CD14-positive monocyte (primary cell): ENCODE measurements around the gene NOX5. TPM values are rescaled to one million over a fixed set of nuclear protein-coding genes. Genes with fewer than 3 reads are reported as not detected.
A peak's percentile ranks its signal among the peaks of the same experiment; 100 is the strongest.

Source experiments
- DNase-seq, 3 donors: peaks; one replicate each; pipeline ENCODE4 v3.0.0-alpha.2; 2011 to 2022
- H2AFZ ChIP-seq: 2 replicates; pipeline ENCODE4 v1.6.0; 2012; ENCODE audit warnings: mild to moderate bottlenecking, low read depth, low read length, inconsistent platforms; ENCODE audit not compliant: insufficient read depth, poor library complexity, severe bottlenecking
- H3K27ac ChIP-seq, 2 donors: 1 replicate in 1 of 2; 2 replicates in 1 of 2; pipeline ENCODE4 v1.5.1; 2012 to 2013; ENCODE audit warnings: low read length in 2 of 2, control low read depth in 1 of 2, inconsistent platforms in 1 of 2, low read depth in 1 of 2, mild to moderate bottlenecking in 1 of 2
- H3K27me3 ChIP-seq, 2 donors: one replicate each; pipeline versions ENCODE4 v1.6.0 to v1.6.1; 2011 to 2013; ENCODE audit warnings: low read length in 2 of 2; ENCODE audit not compliant: control insufficient read depth in 2 of 2, insufficient read depth in 2 of 2
- H3K36me3 ChIP-seq, 2 donors: replicated peaks in 1 of 2; 1 replicate in 1 of 2; 2 replicates in 1 of 2; pipeline versions ENCODE4 v1.5.1 to v1.6.1; 2012 to 2013; ENCODE audit warnings: low read length in 2 of 2, control low read depth in 1 of 2, inconsistent platforms in 1 of 2, mild to moderate bottlenecking in 1 of 2; ENCODE audit not compliant: insufficient read depth in 2 of 2, control insufficient read depth in 1 of 2
- H3K4me1 ChIP-seq, 2 donors: 1 replicate in 1 of 2; 2 replicates in 1 of 2; pipeline versions ENCODE4 v1.5.1 to v1.6.1; 2012 to 2013; ENCODE audit warnings: low read length in 2 of 2, control low read depth in 1 of 2, inconsistent platforms in 1 of 2, mild to moderate bottlenecking in 1 of 2, moderate library complexity in 1 of 2; ENCODE audit not compliant: insufficient read depth in 2 of 2, control insufficient read depth in 1 of 2
- H3K4me2 ChIP-seq: replicated peaks from 2 replicates; pipeline ENCODE3; 2012; ENCODE audit warnings: low read length, moderate library complexity, mild to moderate bottlenecking; ENCODE audit not compliant: poor library complexity, severe bottlenecking; ENCODE audit errors: extremely low read depth
- H3K4me3 ChIP-seq, 3 experiments: fragments of 200-600 bp in 1 of 3; sonication (generic) in 1 of 3; replicated peaks in 1 of 3; 1 replicate in 2 of 3; 2 replicates in 1 of 3; pipeline ENCODE4 v1.5.1; 2011 to 2013; ENCODE audit warnings: low read length in 3 of 3, mild to moderate bottlenecking in 3 of 3, control low read depth in 2 of 3, low read depth in 2 of 3, inconsistent platforms in 1 of 3, moderate library complexity in 1 of 3
- H3K79me2 ChIP-seq: 2 replicates; pipeline ENCODE4 v1.6.0; 2012; ENCODE audit warnings: mild to moderate bottlenecking, control low read depth, inconsistent platforms, low read length, moderate library complexity; ENCODE audit not compliant: insufficient read depth
- H3K9ac ChIP-seq: 2 replicates; pipeline ENCODE4 v1.6.0; 2017; ENCODE audit warnings: low read length, mild to moderate bottlenecking; ENCODE audit not compliant: insufficient read depth, poor library complexity, severe bottlenecking
- H3K9me3 ChIP-seq, 2 donors: replicated peaks in 1 of 2; 1 replicate in 1 of 2; 2 replicates in 1 of 2; pipeline versions ENCODE4 v1.5.1 to v1.6.1; 2012 to 2013; ENCODE audit warnings: low read length in 2 of 2, control low read depth in 1 of 2; ENCODE audit not compliant: control insufficient read depth in 1 of 2, insufficient read depth in 1 of 2
- H4K20me1 ChIP-seq: 2 replicates; pipeline ENCODE4 v1.6.0; 2012; ENCODE audit warnings: mild to moderate bottlenecking, low read length, control low read depth, moderate library complexity; ENCODE audit not compliant: insufficient read depth
- H3K27ac Mint-ChIP-seq, 7 donors: one replicate each; pipeline ENCODE4 v1.8.0; 2020; ENCODE audit warnings: mild to moderate bottlenecking in 7 of 7, mixed read lengths in 7 of 7, moderate library complexity in 6 of 7, inconsistent platforms in 2 of 7
- H3K27me3 Mint-ChIP-seq, 3 donors: one replicate each; pipeline ENCODE4 v1.8.0; 2021 to 2022; ENCODE audit warnings: low read depth in 3 of 3, mild to moderate bottlenecking in 3 of 3, mixed read lengths in 3 of 3, moderate library complexity in 3 of 3, inconsistent platforms in 1 of 3
- H3K36me3 Mint-ChIP-seq, 2 donors: one replicate each; pipeline ENCODE4 v1.8.0; 2020; ENCODE audit warnings: mixed read lengths in 2 of 2, inconsistent platforms in 1 of 2, mild to moderate bottlenecking in 1 of 2
- H3K4me1 Mint-ChIP-seq: one replicate; pipeline ENCODE4 v1.8.0; 2020; ENCODE audit warnings: mild to moderate bottlenecking, mixed read lengths
- H3K4me3 Mint-ChIP-seq, 2 donors: one replicate each; pipeline ENCODE4 v1.8.0; 2020; ENCODE audit warnings: mild to moderate bottlenecking in 2 of 2, mixed read lengths in 2 of 2, moderate library complexity in 1 of 2
- H3K9me3 Mint-ChIP-seq, 7 donors: one replicate each; pipeline ENCODE4 v1.8.0; 2020 to 2022; ENCODE audit warnings: mixed read lengths in 7 of 7, mild to moderate bottlenecking in 6 of 7, moderate library complexity in 6 of 7, inconsistent platforms in 2 of 7
- CTCF ChIP-seq: fragments of 200-600 bp; IDR thresholded peaks from one replicate; pipeline ENCODE4 v1.8.0; 2022; ENCODE audit warnings: antibody characterized with exemption, mild to moderate bottlenecking
- WGBS: methylation state at CpG from one replicate; pipeline ENCODE4 v1.1.5; 2013; ENCODE audit warnings: missing lambda C conversion rate; ENCODE audit not compliant: insufficient coverage; 5-methylcytosine and 5-hydroxymethylcytosine counted together
- intact Hi-C, 2 donors: fragments of 100-400 bp; cut with micrococcal nuclease; formaldehyde crosslinking; loops; one replicate each; pipeline versions ENCODE4 v1.15.0 to v1.15.1; 2023
- polyA plus RNA-seq, 3 donors: library from polyadenylated mRNA; depleted of rRNA in 1 of 3; unstranded in 2 of 3; stranded (reverse) in 1 of 3; fragments of 300-500 nt in 2 of 3; fragments of >200 nt in 1 of 3; fragmentation: Illumina TruSeq in 2 of 3; gene quantifications; 1 replicate in 2 of 3; 2 replicates in 1 of 3; pipeline ENCODE4 v1.2.3, GENCODE V29; 2012 to 2021

Gene NOX5
- polyA plus RNA-seq, 3 donors = not detected

GRCh38 chr15:69082554-69082953, 68.1 kb downstream of the NOX5 start:
- Histone ChIP-seq H3K4me3 (no peak overlapping the region), H3K9me3 (no peaks in the 10 kb centered on the region), H3K27me3 (no peaks in the 10 kb centered on the region), H3K36me3 (no peaks in the 10 kb centered on the region), H3K4me2 (no peak overlapping the region), H3K27ac (no peak overlapping the region), H2AFZ (no peak overlapping the region), H3K4me1 (peaks cover 13 to 16% of the 10 kb centered on the region in 2 donors), H3K79me2 (no peaks in the 10 kb centered on the region), H4K20me1 (no peaks in the 10 kb centered on the region), H3K9ac (no peak overlapping the region)
- Mint-ChIP-seq H3K9me3 (peaks cover 0 to 4% (median 3%) of the 10 kb centered on the region in 7 donors), H3K27me3 (peaks cover 2 to 6% (median 4%) of the 10 kb centered on the region in 3 donors), H3K4me1 (peaks cover 34% of the 10 kb centered on the region), H3K27ac (no peak overlapping the region), H3K4me3 (no peak overlapping the region), H3K36me3 (no peaks in the 10 kb centered on the region)
- no peak for TF ChIP-seq CTCF
- no CpG with 5 or more reads among the region's 3 CpGs for WGBS
- no peak for DNase-seq
- intact Hi-C loops = no loop called here

- intact Hi-C loops = no loop called here
- Histone ChIP-seq H2AFZ (no peak overlapping the region), H3K9ac (no peak overlapping the region), H3K27ac (no peak overlapping the region), H3K4me1 (peaks cover 19 to 25% of the 10 kb centered on the region in 2 donors), H3K4me3 (no peak overlapping the region), H3K9me3 (no peaks in the 10 kb centered on the region), H3K4me2 (no peak overlapping the region), H3K36me3 (no peaks in the 10 kb centered on the region), H3K79me2 (no peaks in the 10 kb centered on the region), H3K27me3 (no peaks in the 10 kb centered on the region), H4K20me1 (no peaks in the 10 kb centered on the region)
- Mint-ChIP-seq H3K36me3 (no peaks in the 10 kb centered on the region), H3K4me3 (no peak overlapping the region), H3K27me3 (peaks cover 2 to 6% (median 6%) of the 10 kb centered on the region in 3 donors), H3K4me1 (peaks cover 45% of the 10 kb centered on the region), H3K9me3 (peaks cover 0 to 4% (median 3%) of the 10 kb centered on the region in 7 donors), H3K27ac (peak overlapping the region in 3 of 7 donors; percentile 15 to 68 (median 64))
- DNase-seq = no peak
- no CpG with 5 or more reads among the region's 2 CpGs for WGBS
- no peak for TF ChIP-seq CTCF
These were observed 70.0 kb downstream of the NOX5 start for GRCh38 chr15:69084404-69085030.
